Stomach (tissue), 4 donors: Measurements from ENCODE around the gene PRPF19.

Experiments used
- CTCF ChIP-seq, 7 experiments: fragments of 450-650 bp in 4 of 7; fragments of 200-600 bp in 3 of 7; sonication (generic) in 3 of 7; IDR thresholded peaks; one replicate each; pipeline ENCODE4 v1.5.1; 2016 to 2019; ENCODE audit warnings: antibody characterized with exemption in 7 of 7, control low read depth in 2 of 7, mild to moderate bottlenecking in 1 of 7
- POLR2A ChIP-seq, 4 donors: fragments of 450-650 bp; IDR thresholded peaks; one replicate each; pipeline ENCODE4 v1.6.1; 2016; ENCODE audit warnings: antibody characterized with exemption in 4 of 4, control low read depth in 2 of 4, mild to moderate bottlenecking in 1 of 4, moderate library complexity in 1 of 4

GRCh38 chr11:60852982-60853950, 53.1 kb downstream of the PRPF19 start:
- TF ChIP-seq CTCF (IDR thresholded peaks at IDR 0.05): no peak
- TF ChIP-seq POLR2A (IDR thresholded peaks at IDR 0.05): no peak
